ENCODE measurements around the gene CAPSL.
"Not testable (repeated sequence)": the region's sequence is repeated elsewhere in the genome, so short reads cannot be mapped to it uniquely, and the experiment has no call there.

The CAPSL gene

GRCh38 chr5:35938568-35939227 lies at the start of gene CAPSL:
Gene CAPSL, minus strand, starts transcription at chr5:35938622. Its CDS starts 17,502 bp downstream, at chr5:35921120.
- no peak for DNase-seq

- no peak for DNase-seq
Observed at GRCh38 chr5:35987776-35988175, 49.4 kb upstream of the CAPSL start.

- DNase-seq, result no peak
Observed at GRCh38 chr5:35979715-35980114, 41.3 kb upstream of the CAPSL start.

GRCh38 chr5:35976859-35977258 lies 38.4 kb upstream of the CAPSL start:
- DNase-seq, result not testable (repeated sequence)

- no peak for DNase-seq
Observed at GRCh38 chr5:35974570-35974969, 36.1 kb upstream of the CAPSL start.

- DNase-seq, result no peak
Observed at GRCh38 chr5:35971878-35972210, 33.4 kb upstream of the CAPSL start.

- DNase-seq, result no peak
Observed at GRCh38 chr5:35971186-35971877, 32.9 kb upstream of the CAPSL start.

GRCh38 chr5:35963381-35963843 lies 25.0 kb upstream of the CAPSL start:
- peak; percentile 47 for DNase-seq

- DNase-seq, result no peak
Observed at GRCh38 chr5:35960328-35960727, 21.9 kb upstream of the CAPSL start.

- no peak for DNase-seq
Observed at GRCh38 chr5:35956429-35956828, 18.0 kb upstream of the CAPSL start.

- DNase-seq, result no peak
Observed at GRCh38 chr5:35954175-35954574, 15.8 kb upstream of the CAPSL start.

GRCh38 chr5:35947085-35947484 lies 8.7 kb upstream of the CAPSL start:
- no peak for DNase-seq

GRCh38 chr5:35939639-35940038 lies 1.2 kb upstream of the CAPSL start:
- DNase-seq, result no peak

GRCh38 chr5:35926389-35927051 lies 11.9 kb downstream of the CAPSL start:
- DNase-seq, result peak; percentile 39

GRCh38 chr5:35924950-35925722 lies 13.3 kb downstream of the CAPSL start:
- no peak for DNase-seq

GRCh38 chr5:35924122-35924949 lies 14.1 kb downstream of the CAPSL start:
- DNase-seq, result no peak

- no peak for DNase-seq
Observed at GRCh38 chr5:35922468-35922867, 16.0 kb downstream of the CAPSL start.

GRCh38 chr5:35921930-35922329 lies 16.5 kb downstream of the CAPSL start:
- no peak for DNase-seq

GRCh38 chr5:35920890-35921289 lies 17.5 kb downstream of the CAPSL start:
- no peak for DNase-seq

- DNase-seq, result no peak
Observed at GRCh38 chr5:35919191-35919590, 19.2 kb downstream of the CAPSL start.

GRCh38 chr5:35908814-35909213 lies 29.6 kb downstream of the CAPSL start:
- DNase-seq, result no peak

GRCh38 chr5:35908228-35908627 lies 30.2 kb downstream of the CAPSL start:
- no peak for DNase-seq

All from NCI-H526 treated with DMSO at 0.1 percent for 48 hours (cell line).